GM10248 (cell line): Measurements from ENCODE around the gene TEAD1.

Source experiments
- CTCF ChIA-PET: fragments of 300-600 bp; sonication (Branson Sonifier 250); formaldehyde crosslinking; extraction: SDS; loops from one replicate; lab custom pipeline; 2021; ENCODE audit warnings: antibody characterized with exemption; lab: Yijun Ruan, JAX
- POLR2A ChIA-PET: fragments of 350-650 bp; sonication (Branson Sonifier 250); formaldehyde crosslinking; extraction: SDS; loops from one replicate; lab custom pipeline; 2020; ENCODE audit warnings: antibody characterized with exemption; lab: Yijun Ruan, JAX
- DNase-seq: peaks from one replicate; pipeline ENCODE4 v3.0.0; 2012; ENCODE audit errors: extremely low spot score
- CTCF ChIP-seq: IDR thresholded peaks from 2 replicates; pipeline ENCODE4 v1.5.1; 2012; ENCODE audit warnings: mild to moderate bottlenecking, low read depth; ENCODE audit errors: extremely low read depth, missing control alignments, control extremely low read depth

Gene TEAD1

GRCh38 chr11:12914400-12914912, 240.2 kb downstream of the TEAD1 start:
- CTCF ChIA-PET = interaction anchor here (1.1 to 1.9 kb wide), 5 partner anchors 9 to 583 kb away, joined by 3 to 4 read pairs (median 3); no protein-coding TSS in a partner anchor
- POLR2A ChIA-PET = no interaction called here
- DNase-seq = peak; percentile 37
- TF ChIP-seq CTCF = peak; percentile 30

GRCh38 chr11:12915093-12915492, 240.9 kb downstream of the TEAD1 start:
- ChIA-PET POLR2A (no interaction called here), CTCF (interaction anchor here (1.1 to 1.9 kb wide), 4 partner anchors 9 to 584 kb away, joined by 3 to 4 read pairs (median 3); no protein-coding TSS in a partner anchor)
- no peak for TF ChIP-seq CTCF
- no peak for DNase-seq

GRCh38 chr11:12917822-12918221, 243.6 kb downstream of the TEAD1 start:
- ChIA-PET CTCF (interaction anchor here (1.1 to 1.7 kb wide), 3 partner anchors 9 to 30 kb away, joined by 3 to 6 read pairs (median 5); no protein-coding TSS in a partner anchor), POLR2A (no interaction called here)
- DNase-seq = no peak
- no peak for TF ChIP-seq CTCF

- no peak for DNase-seq
- POLR2A ChIA-PET = no interaction called here
- CTCF ChIA-PET = interaction anchor here (1.1 to 1.5 kb wide), 2 partner anchors 8 to 9 kb away, joined by 3 to 6 read pairs; no protein-coding TSS in a partner anchor
- TF ChIP-seq CTCF = no peak
Observed at GRCh38 chr11:12918667-12919066, 244.4 kb downstream of the TEAD1 start.

- no peak for DNase-seq
- no peak for TF ChIP-seq CTCF
- ChIA-PET POLR2A (no interaction called here), CTCF (no interaction called here)
Observed at GRCh38 chr11:12922418-12922817, 248.2 kb downstream of the TEAD1 start.

GRCh38 chr11:12922980-12923507, 248.8 kb downstream of the TEAD1 start:
- CTCF ChIA-PET = interaction anchor here (0.9 kb wide), 1 partner anchor 41 kb away, joined by 3 read pairs; no protein-coding TSS in a partner anchor
- DNase-seq = no peak
- no peak for TF ChIP-seq CTCF
- POLR2A ChIA-PET = no interaction called here
